SK-N-SH treated with all-trans-retinoic acid at 6 μM for 48 hours (cell line): Measurements from ENCODE around the gene GRAMD1C.

Experiments
- ATAC-seq: fragments of 200-7000 bp; cut with Tn5 transposase; 3 replicates; pipeline ENCODE4 v1.9.1; 2020; ENCODE audit warnings: mild to moderate bottlenecking, moderate library complexity
- ARNTL ChIP-seq: fragments of 450-650 bp; formaldehyde crosslinking; IDR thresholded peaks from 2 replicates; pipeline ENCODE4 v1.5.0; 2020; ENCODE audit warnings: low read depth, mild to moderate bottlenecking, moderate library complexity, borderline replicate concordance
- BACH2 ChIP-seq: fragments of 250-450 bp; sonication (Bioruptor Pico); IDR thresholded peaks from 2 replicates; pipeline ENCODE4 v1.9.0; 2021; ENCODE audit warnings: mild to moderate bottlenecking, borderline replicate concordance
- CREB5 ChIP-seq: fragments of 250-450 bp; sonication (Bioruptor Pico); IDR thresholded peaks from 2 replicates; pipeline ENCODE4 v1.5.1; 2020; ENCODE audit warnings: low read depth, mild to moderate bottlenecking, moderate library complexity
- CSRNP3 ChIP-seq: fragments of 250-450 bp; sonication (Bioruptor Pico); IDR thresholded peaks from 2 replicates; pipeline ENCODE4 v1.5.1; 2021; ENCODE audit warnings: mild to moderate bottlenecking, moderate library complexity
- ESRRG ChIP-seq: fragments of 250-450 bp; sonication (Bioruptor Pico); IDR thresholded peaks from 2 replicates; pipeline ENCODE4 v1.6.1; 2021; ENCODE audit warnings: mild to moderate bottlenecking
- GLIS3 ChIP-seq: fragments of 250-450 bp; sonication (Bioruptor Pico); IDR thresholded peaks from 2 replicates; pipeline ENCODE4 v1.5.0; 2020; ENCODE audit warnings: mild to moderate bottlenecking, moderate library complexity
- ISL1 ChIP-seq: fragments of 250-450 bp; sonication (Bioruptor Pico); IDR thresholded peaks from 2 replicates; pipeline ENCODE4 v2.1.2; 2022; ENCODE audit warnings: mild to moderate bottlenecking, moderate library complexity
- OSR1 ChIP-seq: fragments of 250-450 bp; sonication (Bioruptor Pico); IDR thresholded peaks from 2 replicates; pipeline ENCODE4 v1.8.0; 2022; ENCODE audit warnings: moderate library complexity, mild to moderate bottlenecking, inconsistent platforms
- PATZ1 ChIP-seq: fragments of 250-450 bp; sonication (Bioruptor Pico); IDR thresholded peaks from 2 replicates; pipeline ENCODE4 v1.8.0; 2020; ENCODE audit warnings: mild to moderate bottlenecking, moderate library complexity, borderline replicate concordance
- POU6F1 ChIP-seq: fragments of 250-450 bp; sonication (Bioruptor Pico); IDR thresholded peaks from 2 replicates; pipeline ENCODE4 v1.8.0; 2021; ENCODE audit warnings: low read depth, mild to moderate bottlenecking, moderate library complexity, borderline replicate concordance
- PPARA ChIP-seq: fragments of 250-450 bp; sonication (Bioruptor Pico); IDR thresholded peaks from 2 replicates; pipeline ENCODE4 v1.5.0; 2020; ENCODE audit warnings: mild to moderate bottlenecking, borderline replicate concordance
- RARB ChIP-seq: fragments of 250-450 bp; sonication (Bioruptor Pico); IDR thresholded peaks from 2 replicates; pipeline ENCODE4 v1.8.0; 2021; ENCODE audit warnings: mild to moderate bottlenecking, moderate library complexity
- SNAI2 ChIP-seq: fragments of 250-450 bp; sonication (Bioruptor Pico); IDR thresholded peaks from 2 replicates; pipeline ENCODE4 v1.5.0; 2020; ENCODE audit warnings: mild to moderate bottlenecking, moderate library complexity
- TOX ChIP-seq: fragments of 250-450 bp; sonication (Bioruptor Pico); IDR thresholded peaks from 2 replicates; pipeline ENCODE4 v1.8.0; 2021; ENCODE audit warnings: mild to moderate bottlenecking, moderate library complexity, borderline replicate concordance
- TSHZ2 ChIP-seq: fragments of 250-450 bp; sonication (Bioruptor Pico); IDR thresholded peaks from 2 replicates; pipeline ENCODE4 v1.5.0; 2020; ENCODE audit warnings: mild to moderate bottlenecking, moderate library complexity
- ZC3H10 ChIP-seq: fragments of 250-450 bp; sonication (Bioruptor Pico); IDR thresholded peaks from 2 replicates; pipeline ENCODE4 v1.5.1; 2021; ENCODE audit warnings: mild to moderate bottlenecking, moderate library complexity
- ZFP3 ChIP-seq: fragments of 250-450 bp; sonication (Bioruptor Pico); IDR thresholded peaks from 2 replicates; pipeline ENCODE4 v1.5.0; 2020; ENCODE audit warnings: mild to moderate bottlenecking, moderate library complexity
- ZFP30 ChIP-seq: fragments of 450-650 bp; formaldehyde crosslinking; IDR thresholded peaks from 2 replicates; pipeline ENCODE4 v1.5.0; 2022; ENCODE audit warnings: mild to moderate bottlenecking, moderate library complexity
- ZNF8 ChIP-seq: fragments of 450-650 bp; formaldehyde crosslinking; IDR thresholded peaks from 2 replicates; pipeline ENCODE4 v1.5.0; 2020; ENCODE audit warnings: mild to moderate bottlenecking, moderate library complexity

Gene GRAMD1C

GRCh38 chr3:113954091-113954685 lies 115.6 kb downstream of the GRAMD1C start:
- no peak for ATAC-seq
- TF ChIP-seq TSHZ2 (CRISPR knock-in tag) = no peak
- no peak for TF ChIP-seq PPARA (CRISPR knock-in tag)
- TF ChIP-seq OSR1 (CRISPR knock-in tag) = no peak
- no peak for TF ChIP-seq CSRNP3 (CRISPR knock-in tag)
- no peak for TF ChIP-seq POU6F1 (CRISPR knock-in tag)
- TF ChIP-seq ESRRG (CRISPR knock-in tag) = no peak
- no peak for TF ChIP-seq SNAI2 (CRISPR knock-in tag)
- no peak for TF ChIP-seq ARNTL (CRISPR knock-in tag)
- no peak for TF ChIP-seq RARB (CRISPR knock-in tag)
- no peak for TF ChIP-seq TOX (CRISPR knock-in tag)
- TF ChIP-seq ZFP3 = no peak
- TF ChIP-seq PATZ1 (CRISPR knock-in tag) = no peak
- TF ChIP-seq ZNF8 (CRISPR knock-in tag) = no peak
- TF ChIP-seq GLIS3 (CRISPR knock-in tag) = no peak
- TF ChIP-seq ZFP30 = no peak
- TF ChIP-seq ISL1 (CRISPR knock-in tag) = no peak

GRCh38 chr3:113963879-113964278 lies 125.3 kb downstream of the GRAMD1C start:
- ATAC-seq = no peak
- TF ChIP-seq ZC3H10 (no peak), PATZ1 (CRISPR knock-in tag) (no peak), ZFP3 (no peak), BACH2 (no peak), CREB5 (CRISPR knock-in tag) (no peak), SNAI2 (CRISPR knock-in tag) (no peak), PPARA (CRISPR knock-in tag) (no peak), RARB (CRISPR knock-in tag) (no peak), CSRNP3 (CRISPR knock-in tag) (no peak), TSHZ2 (CRISPR knock-in tag) (no peak)
